Nephron (organoid): Measurements from ENCODE around the gene DLGAP1.

ENCODE experiments used
- H3K27ac Mint-ChIP-seq, 3 experiments: 2 replicates each; pipeline ENCODE4 v1.8.0; 2020; ENCODE audit warnings: mixed read lengths in 3 of 3, mild to moderate bottlenecking in 2 of 3, moderate library complexity in 1 of 3
- H3K27me3 Mint-ChIP-seq: 2 replicates; pipeline ENCODE4 v1.8.0; 2021; ENCODE audit warnings: low read depth, mild to moderate bottlenecking, moderate library complexity, mixed read lengths
- H3K36me3 Mint-ChIP-seq: 2 replicates; pipeline ENCODE4 v1.8.0; 2020; ENCODE audit warnings: low read depth, mixed read lengths
- H3K4me1 Mint-ChIP-seq: 2 replicates; pipeline ENCODE4 v1.8.0; 2020; ENCODE audit warnings: mixed read lengths
- H3K4me3 Mint-ChIP-seq, 3 experiments: 2 replicates each; pipeline ENCODE4 v1.8.0; 2020; ENCODE audit warnings: mild to moderate bottlenecking in 3 of 3, mixed read lengths in 3 of 3, moderate library complexity in 2 of 3
- H3K9me3 Mint-ChIP-seq: 2 replicates; pipeline ENCODE4 v1.8.0; 2020; ENCODE audit warnings: mixed read lengths
- CTCF ChIP-seq, 3 experiments: fragments of 200-600 bp; sonication (generic); IDR thresholded peaks; one replicate each; pipeline ENCODE4 v1.5.0; 2021; ENCODE audit warnings: antibody characterized with exemption in 3 of 3; ENCODE audit not compliant: unreplicated experiment in 3 of 3

Gene DLGAP1

GRCh38 chr18:3790703-3791102, 664.4 kb downstream of the DLGAP1 start:
- H3K4me1 Mint-ChIP-seq, result peaks cover 22% of the 10 kb centered on the region
- no peak overlapping the region for H3K27ac Mint-ChIP-seq
- peaks cover 19% of the 10 kb centered on the region for H3K27me3 Mint-ChIP-seq
- no peak for TF ChIP-seq CTCF (IDR thresholded peaks at IDR 0.05; ENCODE audit: unreplicated experiment in 3 of 3)
- peaks cover 5% of the 10 kb centered on the region for H3K9me3 Mint-ChIP-seq
- peaks cover 3% of the 10 kb centered on the region for H3K36me3 Mint-ChIP-seq
- H3K4me3 Mint-ChIP-seq, result no peak overlapping the region

GRCh38 chr18:3789525-3789924, 665.6 kb downstream of the DLGAP1 start:
- Mint-ChIP-seq H3K4me3 (no peak overlapping the region), H3K9me3 (peaks cover 5% of the 10 kb centered on the region), H3K36me3 (peaks cover 8% of the 10 kb centered on the region), H3K27me3 (peaks cover 18% of the 10 kb centered on the region), H3K4me1 (peaks cover 16% of the 10 kb centered on the region), H3K27ac (no peak overlapping the region)
- no peak for TF ChIP-seq CTCF (IDR thresholded peaks at IDR 0.05; ENCODE audit: unreplicated experiment in 3 of 3)

GRCh38 chr18:3784949-3785348, 670.2 kb downstream of the DLGAP1 start:
- peaks cover 9% of the 10 kb centered on the region for H3K9me3 Mint-ChIP-seq
- TF ChIP-seq CTCF (IDR thresholded peaks at IDR 0.05; ENCODE audit: unreplicated experiment in 3 of 3), result no peak

GRCh38 chr18:3782901-3783300, 672.2 kb downstream of the DLGAP1 start:
- H3K36me3 Mint-ChIP-seq, result peaks cover 18% of the 10 kb centered on the region
- peaks cover 8% of the 10 kb centered on the region for H3K27me3 Mint-ChIP-seq
- TF ChIP-seq CTCF (IDR thresholded peaks at IDR 0.05; ENCODE audit: unreplicated experiment in 3 of 3), result no peak

More at GRCh38 chr18:3784949-3785348, 670.2 kb downstream of the DLGAP1 start:
- Mint-ChIP-seq H3K4me3 (no peak overlapping the region), H3K36me3 (peaks cover 18% of the 10 kb centered on the region), H3K4me1 (peaks cover 9% of the 10 kb centered on the region), H3K27me3 (peaks cover 11% of the 10 kb centered on the region), H3K27ac (no peak overlapping the region)

GRCh38 chr18:3777719-3778118, 677.4 kb downstream of the DLGAP1 start:
- peaks cover 3% of the 10 kb centered on the region for H3K4me1 Mint-ChIP-seq
- H3K36me3 Mint-ChIP-seq, result no peaks in the 10 kb centered on the region
- H3K4me3 Mint-ChIP-seq, result no peak overlapping the region
- H3K27ac Mint-ChIP-seq, result no peak overlapping the region
- H3K27me3 Mint-ChIP-seq, result peaks cover 7% of the 10 kb centered on the region
- no peak for TF ChIP-seq CTCF (IDR thresholded peaks at IDR 0.05; ENCODE audit: unreplicated experiment in 3 of 3)
- H3K9me3 Mint-ChIP-seq, result no peaks in the 10 kb centered on the region

More at GRCh38 chr18:3782901-3783300, 672.2 kb downstream of the DLGAP1 start:
- Mint-ChIP-seq H3K4me1 (no peaks in the 10 kb centered on the region), H3K27ac (no peak overlapping the region), H3K9me3 (peaks cover 9% of the 10 kb centered on the region), H3K4me3 (no peak overlapping the region)

GRCh38 chr18:3777122-3777521, 678.0 kb downstream of the DLGAP1 start:
- no peaks in the 10 kb centered on the region for H3K9me3 Mint-ChIP-seq
- no peak overlapping the region for H3K4me3 Mint-ChIP-seq
- H3K27ac Mint-ChIP-seq, result no peak overlapping the region
- no peaks in the 10 kb centered on the region for H3K36me3 Mint-ChIP-seq
- TF ChIP-seq CTCF (IDR thresholded peaks at IDR 0.05; ENCODE audit: unreplicated experiment in 3 of 3), result no peak
- H3K27me3 Mint-ChIP-seq, result peaks cover 7% of the 10 kb centered on the region
- H3K4me1 Mint-ChIP-seq, result peaks cover 3% of the 10 kb centered on the region
